HCT116 (cell line): ENCODE data around the gene ARHGAP9.

ENCODE experiments used
- EZH2phosphoT487 ChIP-seq: fragments of 200-600 bp; IDR thresholded peaks from 2 replicates; pipeline ENCODE4 v1.6.1; 2018; ENCODE audit warnings: antibody characterized with exemption, borderline replicate concordance
- POLR2A ChIP-seq: IDR thresholded peaks from 2 replicates; pipeline ENCODE4 v1.7.0; 2011; ENCODE audit warnings: borderline replicate concordance; ENCODE audit not compliant: insufficient read depth, insufficient read length; ENCODE audit errors: extremely low read depth
- RAD21 ChIP-seq: IDR thresholded peaks from 2 replicates; pipeline ENCODE4 v1.6.1; 2012; ENCODE audit warnings: low read depth, mild to moderate bottlenecking
- SP1 ChIP-seq: IDR thresholded peaks from 2 replicates; pipeline ENCODE4 v1.6.1; 2012; ENCODE audit warnings: low read depth
- SRF ChIP-seq: IDR thresholded peaks from 2 replicates; pipeline ENCODE4 v1.6.1; 2012; ENCODE audit warnings: low read depth
- ZFX ChIP-seq: fragments of 450-650 bp; IDR thresholded peaks from 2 replicates; pipeline ENCODE4 v1.6.1; 2017
- TF ChIP-seq, protein P1 (sequence below), 3 experiments: fragments of 200-600 bp in 1 of 3; sonication (generic) in 1 of 3; IDR thresholded peaks in 2 of 3; conservative IDR thresholded peaks in 1 of 3; 2 replicates each; pipeline ENCODE4 v1.5.1; 2012 to 2017; ENCODE audit warnings: low read depth in 2 of 3, low read length in 2 of 3, antibody characterized with exemption in 1 of 3, borderline replicate concordance in 1 of 3, control low read depth in 1 of 3, mild to moderate bottlenecking in 1 of 3, mixed read lengths in 1 of 3, mixed run types in 1 of 3, moderate library complexity in 1 of 3; ENCODE audit not compliant: insufficient read depth in 1 of 3
- TF ChIP-seq, protein P2 (sequence below): IDR thresholded peaks from 2 replicates; pipeline ENCODE4 v1.6.1; 2012; ENCODE audit warnings: low read depth

DNA sequence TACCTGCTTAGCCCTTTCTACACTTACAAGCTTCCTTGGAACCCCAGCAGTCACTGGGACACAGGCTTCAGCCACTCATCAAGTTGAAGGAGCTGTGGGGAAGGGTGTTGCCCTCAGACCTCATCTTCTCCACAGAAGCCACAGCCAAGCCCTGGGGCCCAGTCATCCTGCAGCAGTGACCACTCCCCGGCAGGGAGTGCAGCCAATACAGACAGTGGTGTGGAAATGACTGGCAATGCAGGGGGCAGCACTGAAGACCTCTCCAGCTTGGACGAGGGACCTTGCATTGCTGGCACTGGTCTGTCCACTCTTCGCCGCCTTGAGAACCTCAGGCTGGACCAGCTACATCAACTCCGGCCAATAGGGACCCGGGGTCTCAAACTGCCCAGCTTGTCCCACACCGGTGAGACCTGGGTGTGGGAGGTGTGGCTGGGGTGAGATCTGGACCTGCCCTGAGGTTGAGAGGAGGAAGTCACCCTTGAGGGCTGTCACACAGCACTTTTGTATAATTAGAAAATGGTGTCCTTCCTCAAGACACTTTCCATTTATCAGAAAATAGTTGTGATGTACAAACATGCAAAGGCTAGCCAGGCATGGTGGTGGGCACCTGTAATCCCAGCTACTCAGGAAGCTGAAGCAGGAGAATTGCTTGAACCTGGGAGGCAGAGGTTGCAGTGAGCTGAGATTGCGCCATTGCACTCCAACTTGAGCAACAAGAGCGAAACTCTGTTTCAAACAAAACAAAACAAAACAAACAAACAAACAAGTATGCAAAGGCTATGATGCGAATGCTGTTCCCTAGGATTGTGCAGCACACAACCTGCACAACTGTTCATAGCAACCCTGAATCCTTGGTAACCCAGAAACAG, 10.1 kb downstream of the ARHGAP9 start:
- TF ChIP-seq, protein P1, sequence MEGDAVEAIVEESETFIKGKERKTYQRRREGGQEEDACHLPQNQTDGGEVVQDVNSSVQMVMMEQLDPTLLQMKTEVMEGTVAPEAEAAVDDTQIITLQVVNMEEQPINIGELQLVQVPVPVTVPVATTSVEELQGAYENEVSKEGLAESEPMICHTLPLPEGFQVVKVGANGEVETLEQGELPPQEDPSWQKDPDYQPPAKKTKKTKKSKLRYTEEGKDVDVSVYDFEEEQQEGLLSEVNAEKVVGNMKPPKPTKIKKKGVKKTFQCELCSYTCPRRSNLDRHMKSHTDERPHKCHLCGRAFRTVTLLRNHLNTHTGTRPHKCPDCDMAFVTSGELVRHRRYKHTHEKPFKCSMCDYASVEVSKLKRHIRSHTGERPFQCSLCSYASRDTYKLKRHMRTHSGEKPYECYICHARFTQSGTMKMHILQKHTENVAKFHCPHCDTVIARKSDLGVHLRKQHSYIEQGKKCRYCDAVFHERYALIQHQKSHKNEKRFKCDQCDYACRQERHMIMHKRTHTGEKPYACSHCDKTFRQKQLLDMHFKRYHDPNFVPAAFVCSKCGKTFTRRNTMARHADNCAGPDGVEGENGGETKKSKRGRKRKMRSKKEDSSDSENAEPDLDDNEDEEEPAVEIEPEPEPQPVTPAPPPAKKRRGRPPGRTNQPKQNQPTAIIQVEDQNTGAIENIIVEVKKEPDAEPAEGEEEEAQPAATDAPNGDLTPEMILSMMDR (IDR thresholded peaks at IDR 0.05 in 2 of 3, conservative IDR thresholded peaks at IDR 0.05 in 1 of 3; ENCODE audit: borderline replicate concordance in 1 of 3, insufficient read depth in 1 of 3, low read depth in 2 of 3, low read length in 2 of 3) = no peak
- TF ChIP-seq SRF (no peak), SP1 (no peak), ZFX (no peak), RAD21 (no peak), EZH2phosphoT487 (no peak), POLR2A (no peak)
- TF ChIP-seq, protein P2, sequence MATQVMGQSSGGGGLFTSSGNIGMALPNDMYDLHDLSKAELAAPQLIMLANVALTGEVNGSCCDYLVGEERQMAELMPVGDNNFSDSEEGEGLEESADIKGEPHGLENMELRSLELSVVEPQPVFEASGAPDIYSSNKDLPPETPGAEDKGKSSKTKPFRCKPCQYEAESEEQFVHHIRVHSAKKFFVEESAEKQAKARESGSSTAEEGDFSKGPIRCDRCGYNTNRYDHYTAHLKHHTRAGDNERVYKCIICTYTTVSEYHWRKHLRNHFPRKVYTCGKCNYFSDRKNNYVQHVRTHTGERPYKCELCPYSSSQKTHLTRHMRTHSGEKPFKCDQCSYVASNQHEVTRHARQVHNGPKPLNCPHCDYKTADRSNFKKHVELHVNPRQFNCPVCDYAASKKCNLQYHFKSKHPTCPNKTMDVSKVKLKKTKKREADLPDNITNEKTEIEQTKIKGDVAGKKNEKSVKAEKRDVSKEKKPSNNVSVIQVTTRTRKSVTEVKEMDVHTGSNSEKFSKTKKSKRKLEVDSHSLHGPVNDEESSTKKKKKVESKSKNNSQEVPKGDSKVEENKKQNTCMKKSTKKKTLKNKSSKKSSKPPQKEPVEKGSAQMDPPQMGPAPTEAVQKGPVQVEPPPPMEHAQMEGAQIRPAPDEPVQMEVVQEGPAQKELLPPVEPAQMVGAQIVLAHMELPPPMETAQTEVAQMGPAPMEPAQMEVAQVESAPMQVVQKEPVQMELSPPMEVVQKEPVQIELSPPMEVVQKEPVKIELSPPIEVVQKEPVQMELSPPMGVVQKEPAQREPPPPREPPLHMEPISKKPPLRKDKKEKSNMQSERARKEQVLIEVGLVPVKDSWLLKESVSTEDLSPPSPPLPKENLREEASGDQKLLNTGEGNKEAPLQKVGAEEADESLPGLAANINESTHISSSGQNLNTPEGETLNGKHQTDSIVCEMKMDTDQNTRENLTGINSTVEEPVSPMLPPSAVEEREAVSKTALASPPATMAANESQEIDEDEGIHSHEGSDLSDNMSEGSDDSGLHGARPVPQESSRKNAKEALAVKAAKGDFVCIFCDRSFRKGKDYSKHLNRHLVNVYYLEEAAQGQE = no peak
